GM21381 (cell line): Measurements from ENCODE around the gene HAUS7.

Experiments
- ATAC-seq: cut with Tn5 transposase; IDR thresholded peaks from one replicate; pipeline ENCODE4 v1.9.1; 2021; ENCODE audit warnings: mild to moderate bottlenecking, moderate library complexity; ENCODE audit not compliant: unreplicated experiment

HAUS7 gene

DNA sequence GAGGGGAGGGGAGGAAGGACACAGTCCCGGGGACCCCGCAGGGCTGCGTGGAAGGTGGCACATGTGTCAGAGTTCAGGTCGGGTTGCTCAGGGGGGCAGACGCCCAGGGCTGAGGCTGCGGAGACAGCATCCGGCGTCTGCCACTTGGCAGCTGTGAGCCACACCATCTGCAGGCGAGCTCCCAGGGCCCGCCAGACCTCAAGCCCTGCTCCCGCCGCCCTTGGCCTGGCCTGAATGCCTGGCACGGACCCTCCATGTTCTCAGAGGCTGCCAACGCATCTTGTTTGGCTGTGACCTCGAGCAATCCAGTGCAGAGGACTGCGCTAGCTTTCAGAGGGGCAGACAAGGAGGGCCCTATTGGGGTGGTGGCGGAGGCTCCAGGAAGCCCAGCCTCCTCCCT is 29.5 kb upstream of the HAUS7 start:
- ATAC-seq = no peak

DNA sequence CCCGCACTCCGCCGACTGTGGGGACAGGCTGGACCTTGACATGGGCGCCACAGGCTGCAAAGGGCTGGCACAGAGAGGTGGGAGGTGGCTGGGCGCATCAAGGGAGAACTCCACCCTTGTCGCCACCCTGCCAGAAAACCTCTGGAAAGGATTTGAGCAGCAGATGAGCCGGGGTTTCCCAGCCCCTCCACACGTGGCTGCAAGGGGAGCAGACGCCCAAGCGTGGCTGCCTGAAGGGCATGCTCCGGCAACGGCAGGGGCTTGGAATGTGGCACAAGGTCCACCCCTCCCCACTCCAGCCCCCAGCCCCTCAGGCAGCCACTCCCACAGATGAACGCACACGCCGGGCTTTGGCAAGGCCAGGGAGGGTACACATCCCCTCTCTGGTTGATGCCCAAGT is 29.0 kb upstream of the HAUS7 start:
- no peak for ATAC-seq

DNA sequence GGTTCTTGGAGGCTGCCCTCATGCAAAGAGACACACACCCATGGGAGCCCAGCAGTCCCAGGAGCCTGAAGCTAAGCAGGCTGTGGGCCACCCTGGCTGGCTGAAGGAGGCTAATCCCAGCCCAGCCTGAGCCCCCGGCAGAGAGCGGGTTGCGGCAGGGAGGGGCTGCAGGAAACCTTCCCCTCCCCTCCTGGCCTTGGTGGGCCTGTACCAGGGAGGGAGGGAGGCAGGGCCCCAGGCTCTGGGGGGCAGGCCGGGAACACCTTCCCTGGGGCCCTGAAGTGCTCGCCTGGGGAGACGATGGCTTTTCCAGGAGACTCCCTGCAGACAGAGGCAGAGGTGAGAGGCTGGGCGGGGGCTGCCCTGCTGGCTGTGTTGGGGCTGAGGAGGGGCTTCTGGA is 28.1 kb upstream of the HAUS7 start:
- no peak for ATAC-seq

DNA sequence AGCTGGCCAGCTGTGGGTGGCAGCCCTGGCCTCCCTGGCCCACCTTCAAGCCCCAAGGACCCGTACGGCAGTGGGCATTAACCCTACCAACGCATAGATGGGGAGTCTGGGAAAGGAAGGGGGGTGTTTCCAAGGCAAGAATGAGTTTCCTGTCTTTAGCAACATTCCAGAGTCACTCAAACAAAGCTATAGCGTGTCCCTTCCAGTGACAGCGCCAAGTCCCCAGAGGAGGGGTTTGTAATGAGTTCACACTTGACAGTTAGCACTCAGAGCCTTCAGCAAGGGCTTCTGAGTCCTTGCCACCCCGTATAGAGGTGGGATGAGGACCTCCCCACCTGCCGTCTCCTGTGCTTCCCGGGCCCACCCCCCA is 26.2 kb upstream of the HAUS7 start:
- no peak for ATAC-seq

DNA sequence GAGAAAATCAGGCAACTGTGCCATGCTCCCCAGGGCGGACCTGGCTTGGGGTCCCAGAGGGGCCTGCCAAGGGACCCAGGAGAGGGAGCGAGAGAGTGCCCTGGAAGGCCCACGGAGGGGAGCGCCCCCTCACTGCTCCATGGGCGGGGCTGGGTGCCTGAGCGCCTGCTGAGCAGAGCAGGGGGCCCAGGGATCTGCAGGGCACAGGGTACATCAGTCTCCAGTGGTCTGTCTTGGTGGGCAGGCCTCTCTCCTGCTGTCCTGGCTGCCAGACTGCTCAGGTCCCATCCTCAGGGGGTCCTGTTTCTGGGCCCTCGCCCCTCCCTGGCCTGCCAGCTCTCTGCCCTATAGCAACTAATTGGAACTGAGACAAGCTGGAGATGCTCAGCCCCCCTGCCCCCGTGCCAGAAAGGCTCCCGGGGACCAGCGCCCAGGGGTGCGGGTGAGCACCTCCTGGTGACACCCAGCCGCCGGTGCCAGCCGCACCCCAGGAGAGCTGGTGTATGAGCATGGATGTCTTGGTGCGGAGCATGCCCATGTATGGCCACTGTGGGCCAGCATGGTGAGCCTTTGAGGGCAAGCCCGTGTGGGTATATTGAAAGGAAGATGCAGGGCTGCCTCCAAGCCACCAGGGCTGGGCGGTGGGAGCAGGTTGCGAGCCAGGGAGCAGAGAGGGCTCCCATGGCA is 25.7 kb upstream of the HAUS7 start:
- ATAC-seq = no peak

DNA sequence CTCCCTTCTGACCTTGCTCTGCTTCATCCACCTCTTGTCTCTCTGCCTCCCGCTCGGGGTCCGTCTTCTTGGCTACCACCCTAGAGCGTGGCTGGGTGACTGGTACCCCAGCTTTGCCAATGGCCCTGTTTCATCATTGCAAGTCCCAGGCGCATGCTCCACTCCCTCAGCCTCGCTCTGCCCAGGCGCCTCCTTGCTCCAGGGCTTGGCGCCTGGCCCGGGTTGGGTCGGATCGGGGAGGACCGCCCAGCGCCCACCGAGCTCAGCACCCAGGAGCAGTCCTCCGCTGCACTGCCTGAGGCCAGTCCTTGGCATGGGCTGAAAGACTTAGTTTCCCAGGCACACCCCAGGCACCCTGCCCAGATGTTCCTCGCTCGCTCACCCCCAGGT is 25.0 kb upstream of the HAUS7 start:
- no peak for ATAC-seq

DNA sequence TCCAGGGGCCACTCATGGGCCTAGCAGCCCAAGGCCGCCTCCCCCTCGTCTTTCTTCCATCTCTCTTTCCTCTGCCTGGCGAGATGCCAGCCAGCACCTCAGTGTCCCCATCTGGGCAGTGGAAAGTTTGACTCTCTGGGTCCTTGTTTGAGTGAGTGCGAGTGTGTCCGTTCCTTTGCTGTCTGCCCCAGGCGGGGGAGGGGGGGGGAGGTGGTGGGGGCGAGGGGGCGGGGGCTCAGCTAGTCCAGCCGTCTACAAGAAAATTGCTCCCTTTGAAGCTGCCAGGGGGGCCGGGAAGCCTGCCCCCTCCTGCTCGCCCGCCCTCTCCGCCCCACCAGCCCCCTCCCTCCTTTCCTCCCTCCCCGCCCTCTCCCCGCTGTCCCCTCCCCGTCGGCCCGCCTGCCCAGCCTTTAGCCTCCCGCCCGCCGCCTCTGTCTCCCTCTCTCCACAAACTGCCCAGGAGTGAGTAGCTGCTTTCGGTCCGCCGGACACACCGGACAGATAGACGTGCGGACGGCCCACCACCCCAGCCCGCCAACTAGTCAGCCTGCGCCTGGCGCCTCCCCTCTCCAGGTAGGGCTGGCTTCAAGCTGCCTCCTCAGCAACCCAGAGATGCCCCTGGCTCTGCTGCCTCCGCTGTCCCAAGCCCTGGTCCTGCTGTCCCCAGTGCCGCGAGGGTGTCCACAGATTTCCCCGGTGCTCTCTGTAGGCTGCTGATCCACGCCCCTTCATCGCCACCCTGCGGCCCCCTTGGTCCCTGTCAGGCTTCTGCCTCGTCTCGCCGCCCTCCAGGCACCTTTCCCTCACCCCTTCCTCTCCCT is 24.4 kb upstream of the HAUS7 start, which contains the start of gene BGN:
Gene BGN (plus strand): TSS at position 440 of the 821 bp plus-strand sequence. CDS start 9,652 bp downstream, outside the sequence.
- ATAC-seq = no peak

DNA sequence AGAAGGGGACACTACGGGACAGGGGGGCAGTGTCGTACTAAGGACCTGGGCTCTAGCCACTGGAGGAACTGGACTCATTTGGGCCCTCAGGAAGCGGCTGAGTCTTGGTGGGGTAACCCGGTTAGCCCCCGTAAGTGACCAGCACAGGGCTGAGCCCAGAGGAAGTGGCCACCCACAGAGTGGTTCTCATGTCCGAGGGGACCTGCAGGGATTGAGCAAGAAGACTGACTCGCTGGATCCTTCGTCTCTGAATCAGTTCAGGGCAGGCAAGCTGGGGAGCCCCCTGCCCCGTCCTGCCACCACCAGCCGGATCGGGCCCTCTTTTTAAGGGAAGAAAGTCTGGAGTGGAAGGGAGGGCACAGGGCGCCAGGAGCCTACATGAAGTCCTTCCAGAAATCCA is 23.7 kb upstream of the HAUS7 start:
- no peak for ATAC-seq

DNA sequence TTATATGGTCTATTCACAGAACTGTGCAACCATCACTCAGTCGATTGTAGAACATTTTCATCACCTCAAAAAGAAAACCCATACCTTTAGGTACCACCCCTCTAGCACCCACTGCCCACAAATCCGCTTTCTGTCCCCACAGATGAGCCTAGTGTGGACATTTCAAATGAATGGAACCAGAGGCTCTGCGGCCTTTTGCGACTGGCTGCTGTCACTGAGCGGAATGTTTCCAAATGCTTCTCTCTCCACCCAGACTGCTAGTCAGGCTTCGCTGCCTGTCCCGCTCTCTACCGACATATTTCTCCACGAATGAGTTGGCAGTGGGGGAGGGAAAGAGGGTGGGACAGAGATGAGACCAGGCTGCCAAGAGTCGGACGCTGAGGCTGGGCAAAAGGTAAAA is 22.7 kb upstream of the HAUS7 start:
- no peak for ATAC-seq

DNA sequence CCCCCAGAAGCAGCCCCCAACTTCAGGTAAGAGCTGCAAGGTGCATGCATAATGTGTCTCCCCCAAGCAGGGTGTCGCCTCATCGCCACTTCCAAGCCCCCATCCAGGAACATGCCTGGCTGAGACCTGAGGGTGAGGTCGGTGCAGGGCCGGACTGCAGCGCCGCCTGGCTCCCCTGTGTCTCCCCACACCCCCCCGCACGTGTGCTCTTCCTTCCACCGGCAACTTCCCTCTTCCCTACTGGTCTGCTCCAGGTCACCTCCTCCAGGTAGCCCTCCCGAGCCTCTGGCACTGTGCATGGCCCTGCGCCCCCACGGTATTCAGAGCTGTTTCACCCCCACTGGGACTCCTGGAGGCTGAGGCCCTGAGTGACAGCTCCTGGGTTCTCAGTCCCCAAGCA is 22.2 kb upstream of the HAUS7 start:
- no peak for ATAC-seq

DNA sequence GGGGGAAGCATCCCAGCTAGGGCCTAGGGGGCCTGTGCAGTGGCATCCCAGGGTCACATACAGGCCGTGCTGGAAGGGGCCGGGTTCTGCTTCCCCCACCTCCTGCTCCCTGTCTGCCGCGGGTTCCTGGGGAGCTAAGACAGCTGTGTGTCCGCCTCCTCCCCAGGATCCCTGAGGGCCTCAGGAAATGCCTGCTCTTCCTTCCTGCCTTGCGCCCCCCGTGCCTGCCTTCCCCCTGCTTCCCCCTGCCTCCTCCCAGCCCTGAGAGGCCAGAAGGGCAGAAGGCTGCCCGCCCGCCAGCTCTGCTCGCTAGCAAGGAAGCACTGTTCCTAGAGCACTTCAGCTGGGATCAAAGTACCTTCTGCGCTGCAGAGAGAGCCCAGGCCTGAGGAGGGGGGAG is 21.5 kb upstream of the HAUS7 start:
- ATAC-seq = no peak

DNA sequence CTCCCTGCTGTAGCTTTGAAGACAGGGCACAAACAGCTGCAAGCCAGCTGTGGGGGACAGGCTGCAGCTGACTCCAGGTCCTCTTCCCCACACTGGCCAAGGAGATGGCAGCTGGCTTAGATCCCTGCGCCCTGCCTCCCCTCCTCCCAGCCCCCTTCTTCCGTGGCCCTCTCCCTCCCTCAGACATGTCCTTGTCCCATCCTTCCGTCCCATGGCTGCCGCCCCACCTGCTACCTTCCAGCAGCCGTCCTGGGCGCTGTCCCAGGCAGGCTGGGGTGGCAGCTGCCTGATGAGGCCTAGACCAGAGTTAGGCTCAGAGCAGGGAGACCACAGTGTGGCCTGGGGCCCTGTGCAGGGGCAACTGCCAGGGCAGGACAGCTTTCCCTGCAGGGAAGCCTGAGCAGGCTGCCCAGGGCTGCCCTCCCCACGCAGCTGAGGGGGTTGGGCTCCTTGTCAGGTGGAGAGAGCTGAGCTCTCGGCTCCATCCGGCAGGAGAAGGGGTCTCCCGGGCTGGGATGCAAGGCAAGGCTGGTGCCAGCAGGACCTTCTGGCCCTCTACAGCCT is 21.1 kb upstream of the HAUS7 start:
- no peak for ATAC-seq

DNA sequence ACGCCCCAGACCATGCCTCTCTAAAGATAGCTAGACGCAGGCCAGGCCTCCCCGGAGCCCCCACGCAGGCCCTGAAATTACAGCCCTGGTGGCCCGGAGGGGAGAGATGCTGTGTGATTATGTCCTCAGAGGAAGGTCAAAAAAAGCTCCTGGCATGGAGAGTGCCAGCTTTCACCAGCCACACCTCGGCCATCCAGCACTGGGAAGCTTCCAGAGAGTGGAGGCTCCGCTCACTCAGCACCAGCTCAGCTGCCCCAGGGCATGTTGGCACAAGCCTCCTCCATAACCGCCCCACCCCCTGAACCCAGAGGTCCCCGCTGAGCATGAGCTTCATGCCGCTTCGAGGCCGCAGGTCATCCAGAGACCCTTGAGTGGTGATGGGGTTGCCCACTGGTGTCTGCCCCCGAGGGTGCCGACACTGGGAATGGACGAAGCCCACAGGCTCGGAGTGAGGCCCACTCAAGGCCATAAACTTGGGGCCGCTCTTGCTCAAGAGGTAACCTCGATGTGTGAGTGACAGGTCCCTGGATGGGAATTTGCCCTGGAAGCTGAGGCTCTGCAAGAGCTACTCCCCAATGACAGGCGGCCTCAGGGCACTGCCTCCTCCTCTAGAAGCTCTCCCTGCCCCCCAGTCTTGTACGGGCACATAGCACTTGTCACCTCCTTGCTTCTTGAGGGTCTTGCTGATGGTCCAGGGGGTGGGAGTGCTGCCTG is 20.0 kb upstream of the HAUS7 start:
- no peak for ATAC-seq

DNA sequence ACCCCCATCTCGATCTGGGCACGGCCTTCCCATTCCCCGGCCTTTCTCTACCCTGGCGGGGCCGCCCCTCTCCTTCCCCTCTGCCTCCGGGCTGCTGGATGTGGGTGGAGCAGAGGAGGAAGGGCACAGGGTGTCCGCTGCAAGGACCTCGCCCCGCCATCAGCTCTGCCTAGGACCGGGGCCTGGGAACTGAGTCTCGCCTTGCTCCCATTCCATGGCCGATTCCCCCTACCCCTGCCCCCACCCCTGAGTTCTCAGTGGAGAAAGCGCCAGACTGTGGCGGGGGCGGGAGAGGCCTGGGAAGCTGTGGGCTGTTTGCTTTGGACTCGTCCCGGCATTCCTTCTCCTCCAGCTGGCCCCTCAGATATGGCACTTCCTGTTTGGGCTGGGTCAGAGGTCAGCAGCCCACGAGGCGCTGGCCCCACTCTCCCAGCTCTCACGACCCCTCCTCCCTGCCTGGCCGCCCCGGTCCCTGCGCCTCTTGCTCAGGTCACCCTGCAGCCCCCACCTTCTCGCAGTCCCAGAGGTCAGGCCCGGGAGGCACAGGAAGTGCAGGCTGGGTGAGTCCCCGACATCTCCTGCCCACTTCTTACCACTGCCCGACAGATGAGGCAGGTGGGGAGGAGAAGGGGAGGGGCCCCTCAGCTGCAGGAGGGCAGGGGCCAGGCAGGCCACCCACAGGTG is 18.0 kb upstream of the HAUS7 start:
- no peak for ATAC-seq

DNA sequence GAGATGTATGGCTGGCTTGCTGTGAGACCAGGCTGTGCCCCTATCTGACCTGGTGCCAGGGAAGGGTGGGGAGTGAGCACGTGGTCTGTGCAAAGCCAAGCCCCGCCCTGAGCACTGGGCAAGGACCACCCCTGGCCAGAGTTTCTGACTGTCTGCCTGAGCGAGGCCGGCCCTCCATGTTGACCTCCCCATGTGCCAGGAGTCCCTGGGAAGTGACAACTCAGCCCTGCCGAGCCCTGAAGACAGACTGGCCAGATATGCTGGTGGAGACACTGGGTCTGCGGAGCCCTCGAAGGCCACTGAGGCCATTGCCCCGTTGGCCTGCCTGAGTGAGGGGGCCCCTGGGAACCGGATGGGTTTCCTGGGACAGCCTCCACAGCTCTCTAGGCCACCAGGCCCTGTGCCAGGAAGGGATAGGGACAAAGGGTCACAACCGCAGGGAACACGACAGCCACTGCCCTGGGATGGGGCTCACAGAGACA is 17.3 kb upstream of the HAUS7 start:
- no peak for ATAC-seq

DNA sequence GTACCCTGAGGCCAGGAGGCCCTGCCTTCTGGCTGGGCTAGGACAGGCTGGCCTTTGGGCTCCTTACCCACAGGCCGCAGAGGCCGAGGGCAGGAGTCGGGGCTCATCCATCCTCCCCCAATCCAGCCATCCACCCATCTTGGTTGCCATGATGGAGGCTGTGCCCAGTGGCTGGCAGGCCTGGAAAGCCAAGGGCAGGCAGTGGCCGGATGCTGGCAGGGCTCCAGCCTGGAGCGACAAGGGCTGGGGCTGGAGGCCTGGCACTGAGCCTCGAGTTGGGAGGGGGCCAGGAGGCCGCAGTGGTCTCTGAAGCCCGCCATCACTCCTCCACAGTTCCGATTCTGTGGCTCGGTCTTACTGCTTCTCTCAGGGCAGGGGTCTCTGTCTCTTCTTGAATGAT is 15.8 kb upstream of the HAUS7 start:
- ATAC-seq = no peak

DNA sequence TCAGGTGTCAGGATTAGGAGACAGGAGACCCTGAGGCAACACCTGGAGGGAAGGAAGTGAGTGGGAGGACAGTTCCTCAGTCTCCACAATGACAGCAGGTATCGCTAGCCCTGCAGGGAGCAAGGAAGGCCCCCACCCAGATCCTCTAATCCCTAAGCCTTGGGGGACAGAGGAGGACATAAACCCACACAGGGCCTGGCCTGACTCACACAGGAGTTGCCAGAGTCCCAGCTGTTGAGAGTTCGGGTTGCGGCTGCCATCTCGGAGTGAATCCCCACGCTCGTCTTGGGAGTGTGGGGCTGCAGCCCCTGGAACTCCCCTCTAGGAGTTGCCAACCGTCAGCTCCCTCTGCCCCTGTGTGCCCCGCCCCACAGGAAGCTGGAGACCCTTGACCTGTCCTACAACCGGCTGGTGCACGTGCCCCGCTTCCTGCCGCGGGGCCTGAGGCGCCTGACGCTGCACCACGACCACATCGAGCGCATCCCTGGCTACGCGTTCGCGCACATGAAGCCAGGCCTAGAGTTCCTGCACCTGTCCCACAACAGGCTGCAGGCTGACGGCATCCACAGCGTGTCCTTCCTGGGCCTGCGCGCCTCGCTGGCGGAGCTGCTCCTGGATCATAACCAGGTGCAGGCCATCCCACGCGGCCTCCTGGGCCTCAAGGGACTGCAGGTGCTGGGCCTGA is 15.2 kb upstream of the HAUS7 start:
- no peak for ATAC-seq

DNA sequence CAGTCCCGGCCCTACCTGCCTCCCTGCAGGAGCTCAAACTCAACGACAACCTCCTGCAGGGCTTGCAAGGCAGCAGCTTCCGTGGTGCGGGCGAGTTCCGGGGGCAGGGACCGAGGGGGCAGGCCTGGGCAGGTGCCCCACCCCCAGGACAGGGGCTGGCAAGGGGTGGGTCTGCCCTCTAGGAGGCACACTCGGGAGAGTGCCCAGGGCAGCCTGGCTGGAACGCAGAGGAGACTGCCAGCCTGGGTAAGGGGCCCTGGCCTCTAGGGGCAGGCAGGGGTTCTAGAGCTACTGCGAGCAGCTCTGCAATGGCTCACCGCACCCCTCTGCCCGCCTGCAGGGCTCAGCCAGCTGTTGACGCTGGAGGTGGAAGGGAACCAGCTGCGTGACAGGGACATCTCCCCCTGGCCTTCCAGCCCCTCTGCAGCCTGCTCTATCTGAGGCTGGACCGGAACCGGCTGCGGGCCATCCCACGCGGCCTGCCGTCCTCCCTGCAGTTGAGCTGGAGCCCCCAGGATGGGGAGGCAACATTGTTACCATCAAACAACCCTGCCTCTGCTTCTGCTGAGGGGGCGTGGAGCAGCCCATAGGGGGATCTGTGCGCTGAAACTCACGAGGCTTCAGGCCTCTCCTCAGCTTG is 12.1 kb upstream of the HAUS7 start:
- ATAC-seq = no peak

DNA sequence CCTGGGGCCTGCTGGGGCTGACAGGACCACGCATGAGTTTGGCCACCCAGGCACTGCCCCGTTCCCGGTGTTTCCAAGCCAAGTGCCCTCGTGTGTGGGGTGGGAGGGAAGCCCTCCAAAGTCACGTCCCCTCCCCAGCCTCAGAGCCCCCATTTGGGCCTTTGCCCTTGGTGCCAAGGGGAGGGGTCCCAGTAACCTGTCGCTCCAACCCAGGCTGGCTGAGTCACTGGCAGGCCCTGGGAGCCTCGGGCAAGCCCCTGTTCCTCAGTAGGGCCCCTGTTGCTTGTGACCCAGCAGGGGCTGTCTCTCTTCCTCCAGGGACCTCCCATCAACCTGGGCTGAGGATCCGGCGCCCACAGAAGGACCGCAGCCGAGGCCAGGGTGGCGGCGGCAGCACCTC is 10.7 kb upstream of the HAUS7 start:
- no peak for ATAC-seq

DNA sequence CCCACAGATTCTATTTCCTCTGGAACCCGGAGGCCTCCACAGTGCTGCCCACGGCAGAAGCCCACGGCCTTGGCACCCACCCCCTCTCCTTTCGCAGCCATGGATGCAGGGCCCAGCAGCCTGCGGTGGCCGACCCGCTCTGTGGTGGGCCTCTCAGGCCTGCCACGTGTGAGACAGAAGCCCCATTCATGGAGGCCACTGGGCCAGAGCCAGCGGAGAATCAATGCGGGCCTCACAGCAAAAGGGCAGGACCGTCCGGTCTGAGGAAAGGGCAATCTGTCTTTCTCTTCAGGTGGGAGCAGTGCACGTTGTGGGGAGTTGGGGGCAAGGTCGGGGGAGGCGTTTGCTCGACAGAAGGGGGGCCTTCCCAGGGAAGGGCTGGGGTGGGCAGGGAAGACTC is 8.4 kb upstream of the HAUS7 start:
- no peak for ATAC-seq
